VCaP (cell line): Measurements from ENCODE around the gene FNDC3B.
A peak's percentile ranks its signal among the peaks of the same experiment; 100 is the strongest.

Source experiments
- H3K27ac ChIP-seq: fragments of 450-650 bp; 2 replicates; pipeline ENCODE4 v1.5.1; 2017
- CTCF ChIP-seq: fragments of 450-650 bp; conservative IDR thresholded peaks from 2 replicates; pipeline ENCODE4 v1.5.1; 2017; ENCODE audit warnings: mild to moderate bottlenecking, moderate library complexity

Gene FNDC3B

DNA sequence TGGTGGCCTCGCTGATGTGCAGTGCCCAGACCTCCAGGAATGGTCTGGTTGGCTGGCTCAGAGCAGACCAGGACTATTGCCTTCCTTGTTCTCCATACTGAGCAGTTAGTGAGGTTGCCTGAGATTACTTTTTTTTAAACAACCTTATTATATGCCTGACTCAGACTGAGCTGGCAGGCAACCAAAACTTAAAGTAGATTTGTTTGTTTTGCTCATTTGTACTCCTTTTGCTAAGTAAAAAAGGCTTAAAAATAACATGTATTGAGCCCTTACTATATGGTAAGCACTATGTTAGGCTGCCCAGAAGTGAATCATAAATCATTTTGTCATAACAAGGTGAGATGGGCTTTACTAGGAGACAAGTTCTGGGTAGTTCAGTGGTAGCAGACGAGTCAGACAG, 316.5 kb downstream of the FNDC3B start:
- no peak overlapping the region; the same call in 1 of the 2 replicates for H3K27ac ChIP-seq
- no peak for TF ChIP-seq CTCF

- no peak overlapping the region; the same call in 1 of the 2 replicates for H3K27ac ChIP-seq
- TF ChIP-seq CTCF: no peak
Measured at GRCh38 chr3:172356427-172356826, 317.0 kb downstream of the FNDC3B start.

DNA sequence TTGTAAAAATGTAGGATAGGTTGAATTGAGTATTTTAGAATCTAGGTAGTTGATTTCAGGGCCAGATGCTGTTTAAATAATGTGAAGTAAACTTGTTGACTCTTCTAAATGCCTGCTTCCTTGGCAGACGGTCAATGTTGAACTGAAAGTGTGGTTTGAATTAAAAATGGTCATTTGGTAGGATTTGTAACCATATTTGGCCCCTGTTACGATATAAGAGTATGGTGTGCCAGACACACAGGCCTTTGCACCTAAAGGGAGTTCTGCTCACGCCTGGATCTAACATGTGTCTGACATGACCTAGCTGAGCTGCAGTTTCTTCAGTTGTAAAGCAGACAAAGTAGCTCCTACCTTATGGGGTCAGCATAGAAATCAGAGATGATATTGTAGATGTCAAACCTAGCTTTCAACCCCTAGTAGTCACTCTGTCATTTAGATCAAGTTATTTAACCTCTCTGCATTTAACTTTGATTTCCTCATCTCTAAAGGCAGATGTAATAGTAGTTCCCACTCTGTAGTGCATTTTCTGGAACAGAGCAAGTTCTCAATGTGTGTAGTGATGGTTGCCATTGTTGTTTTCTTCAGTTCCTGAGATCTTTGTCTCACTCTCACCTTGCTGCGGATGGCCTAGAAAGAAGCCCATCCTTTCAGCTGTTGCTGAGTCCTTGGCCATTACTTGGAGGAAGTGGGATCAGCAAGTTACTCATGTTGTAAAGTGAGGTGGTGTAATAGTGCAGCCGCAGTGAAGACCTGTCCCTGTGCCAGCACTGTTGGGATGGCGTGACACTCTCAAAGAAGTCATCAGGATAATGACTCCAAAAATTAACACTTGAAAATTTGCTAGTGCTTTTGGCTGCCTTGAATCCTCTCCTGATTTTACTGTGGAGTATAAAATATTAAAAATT, 318.7 kb downstream of the FNDC3B start:
- H3K27ac ChIP-seq: no peak overlapping the region
- TF ChIP-seq CTCF: no peak

DNA sequence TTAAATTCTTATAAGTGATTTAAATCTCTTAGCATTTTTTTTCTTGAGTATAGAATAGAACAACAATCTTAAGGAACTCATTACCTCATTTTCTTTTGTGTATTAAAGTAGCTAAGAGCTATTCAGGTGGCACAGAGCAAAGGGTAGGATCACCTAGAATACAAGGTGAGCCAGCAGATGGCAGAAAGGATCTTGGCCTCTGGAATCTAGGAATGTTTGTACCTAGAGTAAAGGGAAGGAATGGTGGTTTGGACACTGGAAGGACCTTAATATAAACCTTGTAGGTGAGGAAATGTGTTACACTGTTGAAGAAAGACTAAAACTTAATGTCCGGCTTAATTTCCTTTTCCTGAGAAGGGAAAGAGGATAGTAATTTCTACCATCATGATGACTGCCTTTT, 319.9 kb downstream of the FNDC3B start:
- H3K27ac ChIP-seq: no peak overlapping the region
- peak; percentile 42 for TF ChIP-seq CTCF

DNA sequence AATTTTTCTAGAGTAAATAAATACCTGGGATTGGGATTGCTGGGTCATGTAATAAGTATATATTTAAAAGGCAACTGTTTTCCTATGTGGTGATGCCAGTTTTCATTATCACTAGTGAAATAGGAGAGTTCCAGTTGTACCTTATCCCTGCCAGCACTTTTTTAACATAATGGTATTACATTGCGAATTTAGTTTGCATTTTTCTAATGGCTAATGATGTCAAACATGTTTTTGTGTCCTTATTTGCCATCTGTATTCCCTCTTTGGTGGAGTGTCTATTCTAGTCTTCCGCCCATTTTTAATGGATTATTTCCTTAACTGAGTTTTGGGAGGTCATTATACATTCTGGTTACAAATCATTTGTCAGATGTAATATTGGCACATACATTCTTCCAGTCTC, 320.6 kb downstream of the FNDC3B start:
- no peak for TF ChIP-seq CTCF
- no peak overlapping the region for H3K27ac ChIP-seq

DNA sequence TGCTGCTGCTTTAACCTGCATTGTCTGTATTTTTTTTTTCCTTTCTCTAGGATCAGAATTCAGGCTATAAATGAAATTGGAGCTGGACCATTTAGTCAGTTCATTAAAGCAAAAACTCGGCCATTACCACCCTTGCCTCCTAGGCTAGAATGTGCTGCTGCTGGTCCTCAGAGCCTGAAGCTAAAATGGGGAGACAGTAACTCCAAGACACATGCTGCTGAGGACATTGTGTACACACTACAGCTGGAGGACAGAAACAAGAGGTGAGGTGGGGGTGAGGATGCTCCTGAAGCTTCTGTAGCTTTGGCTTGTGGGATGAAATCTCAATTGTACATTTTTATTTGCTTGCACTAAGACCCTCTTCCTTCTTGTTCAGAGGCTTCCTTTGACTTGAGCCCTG, 323.2 kb downstream of the FNDC3B start:
- H3K27ac ChIP-seq: peak overlapping the region; percentile 64
- no peak for TF ChIP-seq CTCF

DNA sequence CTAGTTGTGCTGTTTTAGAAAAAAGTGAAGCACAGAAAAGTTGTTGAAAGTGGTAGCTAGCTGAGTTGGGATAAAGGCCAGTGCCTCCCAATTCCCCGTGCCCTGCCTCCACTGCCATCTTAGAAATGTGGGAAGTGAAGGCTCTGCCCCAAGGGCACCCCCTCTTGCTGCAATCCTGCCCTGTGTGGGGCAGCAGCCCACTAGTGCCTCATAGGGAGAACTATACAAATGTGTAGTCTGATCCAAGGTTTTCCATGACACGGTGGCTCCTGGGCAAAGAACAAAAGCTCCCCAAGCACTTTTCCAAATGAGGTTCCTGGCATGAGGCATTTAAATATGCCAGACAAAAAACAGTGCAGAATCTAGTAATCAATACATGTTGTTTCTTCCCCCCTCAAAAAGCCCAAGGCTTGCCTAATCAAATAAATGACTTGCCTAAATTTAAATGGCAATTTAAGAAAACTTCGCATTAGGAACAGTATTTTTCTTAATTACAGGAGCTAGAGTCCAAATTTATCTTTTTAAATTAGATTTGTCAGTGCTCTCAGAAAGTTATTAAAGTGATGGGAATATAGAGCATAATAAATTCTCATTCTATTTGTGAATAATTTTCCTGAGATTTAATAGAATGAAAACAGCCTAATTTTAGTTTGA, 325.1 kb downstream of the FNDC3B start:
- H3K27ac ChIP-seq: no peak overlapping the region; the same call in 1 of the 2 replicates
- TF ChIP-seq CTCF: no peak
